Ascending aorta (tissue), 2 donors: ENCODE results near the gene PEX10. TPM values are rescaled to one million over a fixed set of nuclear protein-coding genes. Genes with fewer than 3 reads are reported as not detected.

ENCODE experiments used
- DNase-seq, 2 donors: peaks; one replicate each; pipeline ENCODE4 v3.0.0-alpha.2; 2019; ENCODE audit warnings: low spot score in 2 of 2
- H3K27ac ChIP-seq, 2 donors: fragments of 200-600 bp; sonication (generic); one replicate each; pipeline ENCODE4 v1.5.1; 2016 to 2017; ENCODE audit warnings: mild to moderate bottlenecking in 1 of 2
- H3K27me3 ChIP-seq: fragments of 200-600 bp; sonication (generic); one replicate; pipeline ENCODE4 v1.5.1; 2017
- H3K36me3 ChIP-seq, 2 donors: fragments of 200-600 bp; sonication (generic); one replicate each; pipeline ENCODE4 v1.5.1; 2016
- H3K4me1 ChIP-seq, 2 donors: fragments of 200-600 bp; sonication (generic); one replicate each; pipeline ENCODE4 v1.5.1; 2016 to 2017; ENCODE audit warnings: mild to moderate bottlenecking in 1 of 2
- H3K4me3 ChIP-seq, 2 donors: fragments of 200-600 bp; sonication (generic); one replicate each; pipeline ENCODE4 v1.5.1; 2016 to 2017; ENCODE audit warnings: mild to moderate bottlenecking in 1 of 2
- H3K9me3 ChIP-seq, 2 donors: fragments of 200-600 bp; sonication (generic); one replicate each; pipeline ENCODE4 v1.5.1; 2016
- CTCF ChIP-seq, 3 experiments: fragments of 200-600 bp in 2 of 3; fragments of 450-650 bp in 1 of 3; sonication (generic) in 2 of 3; IDR thresholded peaks; one replicate each; pipeline ENCODE4 v1.5.1; 2016 to 2019; ENCODE audit warnings: antibody characterized with exemption in 3 of 3, mild to moderate bottlenecking in 1 of 3, moderate library complexity in 1 of 3
- intact Hi-C: fragments of 100-400 bp; cut with DNase I; formaldehyde crosslinking; loops from one replicate; pipeline ENCODE4 v1.15.1; 2023
- total RNA-seq: library from RNA; depleted of rRNA; stranded (reverse); fragments of >200 nt; gene quantifications from one replicate; pipeline ENCODE4 v1.1.0, GENCODE V29; 2016

PEX10 gene
- total RNA-seq, 1 donor from 2014 or later, result 26.1 TPM

DNA sequence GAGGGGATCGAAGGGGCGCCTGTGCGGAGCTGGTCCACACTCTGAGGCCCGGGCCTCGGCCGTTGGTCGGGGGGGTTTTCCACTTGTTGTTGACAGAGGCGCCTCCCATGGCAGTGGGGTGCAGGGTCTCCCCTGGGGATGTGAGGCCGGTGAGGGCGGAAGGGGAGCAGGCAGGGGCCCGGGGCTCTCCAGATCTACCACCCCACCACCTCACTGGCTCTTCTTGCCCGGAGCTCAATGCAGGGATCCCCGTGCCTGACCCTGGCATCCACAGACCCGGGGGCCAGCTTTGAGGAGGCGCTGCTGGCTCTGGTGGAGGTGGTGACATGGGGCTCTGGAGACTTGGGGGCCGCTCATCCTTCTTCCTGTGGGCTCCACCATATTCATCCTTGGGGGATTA lies 7.1 kb upstream of the PEX10 start:
- TF ChIP-seq CTCF (IDR thresholded peaks at IDR 0.05), result no peak
- H3K27me3 ChIP-seq, result peaks cover 11% of the 10 kb centered on the region
- intact Hi-C loops, result loop anchor here (10.0 kb wide), 1 partner anchor 1005 kb away; no protein-coding TSS in a partner anchor

DNA sequence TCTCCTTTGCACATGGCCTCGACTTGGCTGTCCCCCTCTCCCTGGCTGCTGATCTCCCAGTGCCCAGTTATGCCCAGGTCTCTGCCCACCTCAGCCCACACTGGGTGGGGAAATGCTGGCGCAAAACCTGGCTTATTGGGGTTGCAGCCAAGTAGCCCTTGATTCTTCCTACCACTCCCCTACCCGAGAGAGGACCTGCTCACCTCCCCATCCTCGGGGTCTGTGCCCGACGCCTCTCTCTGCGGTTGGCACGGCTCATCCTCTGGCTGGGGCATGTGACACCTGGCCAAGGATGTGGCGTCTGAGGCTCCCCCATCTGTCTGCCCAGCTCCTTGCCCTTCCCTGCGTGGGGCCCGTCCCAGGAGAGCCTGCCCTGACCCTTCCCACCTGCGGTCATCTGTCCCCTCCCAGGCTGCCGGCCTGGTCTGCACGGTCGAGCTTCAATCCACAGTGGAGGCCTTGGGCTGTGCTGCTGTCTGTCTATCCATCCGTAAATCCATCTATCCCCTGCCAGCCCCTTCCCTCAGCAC lies 6.5 kb upstream of the PEX10 start:
- no peak overlapping the region for H3K27ac ChIP-seq
- no peak for TF ChIP-seq CTCF (IDR thresholded peaks at IDR 0.05)
- no peak overlapping the region for H3K4me3 ChIP-seq
- H3K9me3 ChIP-seq, result peaks cover 0 to 8% of the 10 kb centered on the region in 2 donors
- peaks cover 7 to 8% of the 10 kb centered on the region in 2 donors for H3K4me1 ChIP-seq
- H3K27me3 ChIP-seq, result peaks cover 11% of the 10 kb centered on the region
- intact Hi-C loops, result loop anchor here (10.0 kb wide), 1 partner anchor 1006 kb away; no protein-coding TSS in a partner anchor
- no peak for DNase-seq
- no peaks in the 10 kb centered on the region for H3K36me3 ChIP-seq

More for the DNA sequence above, 7.1 kb upstream of the PEX10 start:
- H3K4me1 ChIP-seq, result peaks cover 2 to 3% of the 10 kb centered on the region in 2 donors
- H3K36me3 ChIP-seq, result no peaks in the 10 kb centered on the region
- H3K4me3 ChIP-seq, result no peak overlapping the region
- H3K9me3 ChIP-seq, result peaks cover 0 to 8% of the 10 kb centered on the region in 2 donors
- H3K27ac ChIP-seq, result no peak overlapping the region
- DNase-seq, result no peak

- H3K36me3 ChIP-seq, result no peaks in the 10 kb centered on the region
- no peak for DNase-seq
- no peak for TF ChIP-seq CTCF (IDR thresholded peaks at IDR 0.05)
- no peaks in the 10 kb centered on the region for H3K9me3 ChIP-seq
- H3K27ac ChIP-seq, result no peak overlapping the region
- H3K27me3 ChIP-seq, result peaks cover 11% of the 10 kb centered on the region
- H3K4me1 ChIP-seq, result peaks cover 12 to 17% of the 10 kb centered on the region in 2 donors
- H3K4me3 ChIP-seq, result no peak overlapping the region
- intact Hi-C loops, result loop anchor here (10.0 kb wide), 1 partner anchor 1007 kb away; no protein-coding TSS in a partner anchor
Measured at GRCh38 chr1:2417833-2418225, 5.5 kb upstream of the PEX10 start.

DNA sequence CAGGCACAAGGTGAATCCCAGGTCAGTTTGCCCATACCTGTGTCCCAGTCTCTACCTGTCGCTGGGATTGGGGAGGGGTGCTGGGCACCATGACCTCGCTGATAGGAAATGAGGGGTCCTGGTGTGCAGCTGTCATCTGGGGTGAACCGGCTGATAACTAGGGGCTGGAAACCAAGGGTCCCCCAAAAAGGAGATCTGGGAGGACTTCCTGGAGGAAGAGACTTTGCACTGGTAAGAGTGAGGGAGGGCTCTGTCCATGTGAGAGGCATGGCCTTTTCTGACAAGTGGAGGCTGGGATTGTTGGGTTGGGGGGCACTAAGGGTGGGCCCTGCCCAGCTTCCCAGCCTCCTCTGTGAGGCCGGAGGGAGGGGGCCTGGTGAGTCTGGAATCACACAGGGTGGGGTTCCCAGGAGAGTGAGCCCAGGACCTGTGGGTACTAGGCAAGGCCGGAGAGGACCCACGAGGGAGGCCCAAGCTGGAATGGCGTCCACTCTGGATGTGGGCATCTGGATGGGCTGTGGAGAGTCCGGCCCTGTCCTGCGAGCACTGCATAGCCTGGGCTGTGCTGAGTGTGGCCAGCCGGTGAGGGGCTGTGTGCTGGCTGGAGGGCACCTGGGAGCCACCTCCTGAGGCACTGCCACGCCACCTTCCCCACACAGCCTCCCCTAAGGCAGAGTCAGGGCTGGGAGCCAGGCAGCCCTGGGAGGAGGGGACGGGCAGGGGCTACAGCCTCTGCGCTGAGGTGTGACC lies 4.9 kb upstream of the PEX10 start:
- Histone ChIP-seq H3K4me1 (peaks cover 12 to 17% of the 10 kb centered on the region in 2 donors), H3K27me3 (peaks cover 11% of the 10 kb centered on the region), H3K36me3 (no peaks in the 10 kb centered on the region), H3K4me3 (no peak overlapping the region), H3K9me3 (no peaks in the 10 kb centered on the region), H3K27ac (no peak overlapping the region)
- no peak for TF ChIP-seq CTCF (IDR thresholded peaks at IDR 0.05)
- intact Hi-C loops, result loop anchor here (10.0 kb wide), 1 partner anchor 1008 kb away; no protein-coding TSS in a partner anchor
- no peak for DNase-seq

- intact Hi-C loops, result loop anchor here (10.0 kb wide), 1 partner anchor 1008 kb away; no protein-coding TSS in a partner anchor
- Histone ChIP-seq H3K4me3 (no peak overlapping the region), H3K27ac (no peak overlapping the region), H3K36me3 (no peaks in the 10 kb centered on the region), H3K27me3 (peaks cover 11% of the 10 kb centered on the region), H3K4me1 (peaks cover 12 to 25% of the 10 kb centered on the region in 2 donors), H3K9me3 (no peaks in the 10 kb centered on the region)
- no peak for DNase-seq
- no peak for TF ChIP-seq CTCF (IDR thresholded peaks at IDR 0.05)
Measured at GRCh38 chr1:2416403-2416802, 4.0 kb upstream of the PEX10 start.
